HUDEP-2 (cell line): ENCODE data around the gene ARAF.
A peak's percentile ranks its signal among the peaks of the same experiment; 100 is the strongest.

Experiments
- DNase-seq, 76 experiments: peaks; one replicate each; lab custom pipeline; 2025; ENCODE audit not compliant: unreplicated experiment in 76 of 76; lab: John Stamatoyannopoulos, UW

The ARAF gene

DNA sequence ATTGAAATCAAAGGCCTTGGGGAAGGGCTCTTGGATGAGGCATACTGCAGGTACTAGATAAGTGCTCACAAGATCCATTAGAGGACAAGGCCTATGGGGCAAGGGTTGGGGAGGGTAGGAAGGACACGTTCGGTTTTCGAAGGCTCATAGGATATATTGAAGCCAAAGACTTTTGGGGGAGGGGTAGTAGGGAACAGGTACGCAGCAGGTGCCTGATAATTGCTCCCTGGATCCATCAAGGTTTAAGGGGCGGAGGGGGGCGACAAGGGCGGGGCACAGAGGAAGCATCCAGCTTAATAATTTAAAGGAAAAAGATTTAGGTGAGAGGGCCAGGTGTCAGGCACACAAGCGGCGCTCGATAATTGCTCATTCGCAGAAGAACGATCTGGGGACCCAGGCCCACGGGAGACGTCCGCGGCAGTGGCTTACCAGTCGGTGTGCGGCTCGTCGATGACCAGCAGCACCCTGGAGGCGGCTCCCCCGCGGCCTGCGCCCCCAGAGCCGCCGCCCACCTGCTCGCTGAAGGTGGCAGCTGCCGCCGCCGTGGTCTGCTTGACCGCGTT, 58.0 kb downstream of the ARAF start:
- DNase-seq: no peak

- peak in 71 of 76 experiments; percentile 2 to 82 (median 56) for DNase-seq
These were observed 58.7 kb downstream of the ARAF start, which contains the start of gene SYN1 for GRCh38 chrX:47619486-47620302. Gene SYN1, minus strand, starts transcription at chrX:47619857. Its CDS starts 129 bp downstream, at chrX:47619728.

GRCh38 chrX:47620303-47620685, 59.3 kb downstream of the ARAF start:
- no peak for DNase-seq
